Ramos (cell line): ENCODE data around the gene PCYOX1L.

Experiments used
- in situ Hi-C: fragments of 300-500 bp; cut with MboI; formaldehyde crosslinking; loops from one replicate; pipeline ENCODE4 v1.14.3; 2022; ENCODE audit warnings: low sequenced_read_pairs; ENCODE audit not compliant: unreplicated experiment

Gene PCYOX1L

DNA sequence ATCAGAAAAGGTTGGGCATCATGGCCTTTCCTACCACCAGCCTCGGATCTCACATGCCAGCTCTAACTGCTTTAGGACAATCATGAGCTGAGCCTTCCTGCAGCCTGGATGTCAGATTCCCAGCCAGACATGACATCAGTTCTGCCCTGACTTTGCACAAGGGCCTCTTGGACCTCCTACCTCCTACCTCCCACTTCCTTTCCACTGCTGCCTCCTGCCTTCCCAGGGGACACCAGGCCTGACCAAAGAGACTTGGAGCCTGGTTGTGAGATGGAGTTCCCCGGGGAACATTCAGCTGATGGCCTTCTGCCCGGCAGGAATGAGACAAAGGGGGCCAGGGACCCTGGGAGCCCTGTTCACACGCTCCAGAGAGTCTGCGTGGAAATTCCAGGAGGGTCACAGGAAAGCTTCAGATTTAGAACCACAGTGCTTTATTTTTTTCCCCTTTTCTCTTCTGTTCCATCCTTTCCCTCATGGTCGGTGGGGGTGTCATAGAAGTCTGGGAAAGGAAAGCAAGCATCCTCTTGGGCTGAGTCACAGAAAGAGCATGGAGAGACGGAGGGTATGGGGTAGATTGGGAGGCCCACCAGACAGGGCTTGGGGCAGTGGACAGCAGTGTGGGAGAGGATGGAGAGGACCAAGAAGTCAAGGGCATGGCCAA is 56.7 kb downstream of the PCYOX1L start:
- in situ Hi-C loops: no loop called here

GRCh38 chr5:149415066-149415967 is 57.5 kb downstream of the PCYOX1L start:
- in situ Hi-C loops: no loop called here

- in situ Hi-C loops: no loop called here
Observed at GRCh38 chr5:149416987-149417710, 59.3 kb downstream of the PCYOX1L start.

DNA sequence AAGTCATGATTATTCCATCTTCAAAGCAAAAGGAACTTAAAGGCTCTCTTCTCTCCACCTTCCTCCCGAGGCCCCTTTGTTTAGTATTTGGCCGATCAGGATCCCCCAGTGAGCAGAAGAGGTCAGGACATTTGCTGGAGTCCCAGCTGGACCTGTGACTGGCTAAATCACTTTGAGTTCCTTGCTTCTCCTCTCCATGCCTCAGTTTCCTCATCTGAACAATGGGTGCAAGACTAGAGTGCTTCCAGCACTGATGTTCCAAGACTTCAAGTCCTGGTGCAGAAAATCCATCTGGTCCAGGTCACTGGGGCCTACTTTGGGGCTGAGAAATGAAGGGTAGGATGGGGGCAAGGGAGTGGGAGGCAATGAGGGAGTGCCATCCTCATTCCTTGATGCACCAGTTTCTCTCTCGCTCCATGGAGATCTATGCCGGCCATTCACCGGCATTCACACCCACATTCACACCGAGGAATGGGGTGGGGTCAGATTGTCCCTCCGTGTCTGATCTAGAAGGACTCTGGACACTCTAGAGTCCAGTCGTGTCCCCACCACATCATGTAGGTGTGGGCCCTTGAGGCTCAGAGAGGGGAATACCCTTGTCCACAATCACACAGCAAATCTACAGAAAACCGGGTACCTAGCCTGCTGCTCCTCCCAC is 60.0 kb downstream of the PCYOX1L start:
- in situ Hi-C loops: no loop called here

GRCh38 chr5:149418910-149419531 is 61.2 kb downstream of the PCYOX1L start:
- in situ Hi-C loops: no loop called here
